Stimulated activated CD8-positive, alpha-beta memory T cell treated with anti-CD3 and anti-CD28 coated beads, Interleukin-12 subunit alpha, Interleukin-12 subunit beta, amount 100 ng/mL, for 4 hours (primary cell): ENCODE results near the gene LNPEP.
A peak's percentile ranks its signal among the peaks of the same experiment; 100 is the strongest.

Experiments
- DNase-seq: peaks from one replicate; pipeline ENCODE4 v3.0.0-alpha.2; 2020; ENCODE audit warnings: low read depth

LNPEP gene

GRCh38 chr5:96935559-96936430 is at the start of gene LNPEP:
TSS of gene LNPEP (plus strand) at chr5:96936080. CDS start at chr5:96936156, 76 bp downstream.
- DNase-seq = peak; percentile 90

GRCh38 chr5:96893342-96893741 is 42.5 kb upstream of the LNPEP start:
- no peak for DNase-seq

- no peak for DNase-seq
Observed at GRCh38 chr5:96896276-96896675, 39.6 kb upstream of the LNPEP start.

- no peak for DNase-seq
Observed at GRCh38 chr5:96896806-96897205, 39.1 kb upstream of the LNPEP start.

GRCh38 chr5:96901384-96901783 is 34.5 kb upstream of the LNPEP start:
- no peak for DNase-seq

- no peak for DNase-seq
Observed at GRCh38 chr5:96901841-96902240, 34.0 kb upstream of the LNPEP start.

- DNase-seq = no peak
Observed at GRCh38 chr5:96902876-96903275, 33.0 kb upstream of the LNPEP start.

GRCh38 chr5:96903300-96903699 is 32.6 kb upstream of the LNPEP start:
- no peak for DNase-seq

- no peak for DNase-seq
Observed at GRCh38 chr5:96904054-96904931, 31.6 kb upstream of the LNPEP start.

GRCh38 chr5:96905864-96906263 is 30.0 kb upstream of the LNPEP start:
- no peak for DNase-seq

GRCh38 chr5:96909003-96909402 is 26.9 kb upstream of the LNPEP start:
- no peak for DNase-seq

GRCh38 chr5:96909435-96909834 is 26.4 kb upstream of the LNPEP start:
- DNase-seq = no peak

- DNase-seq = no peak
Observed at GRCh38 chr5:96911139-96911538, 24.7 kb upstream of the LNPEP start.

GRCh38 chr5:96913233-96913632 is 22.6 kb upstream of the LNPEP start:
- no peak for DNase-seq

GRCh38 chr5:96919754-96920197 is 16.1 kb upstream of the LNPEP start:
- DNase-seq = no peak

GRCh38 chr5:96920744-96921355 is 15.0 kb upstream of the LNPEP start:
- DNase-seq = no peak

GRCh38 chr5:96922499-96923244 is 13.2 kb upstream of the LNPEP start:
- no peak for DNase-seq

- no peak for DNase-seq
Observed at GRCh38 chr5:96924016-96924443, 11.8 kb upstream of the LNPEP start.

GRCh38 chr5:96926276-96926675 is 9.6 kb upstream of the LNPEP start:
- no peak for DNase-seq

GRCh38 chr5:96927008-96927407 is 8.9 kb upstream of the LNPEP start:
- DNase-seq = no peak

- DNase-seq = no peak
Observed at GRCh38 chr5:96928931-96929708, 6.8 kb upstream of the LNPEP start.
